22Rv1 (cell line): ENCODE measurements around the gene VPS52.

Source experiments
- H3K27ac ChIP-seq: fragments of 450-650 bp; 2 replicates; pipeline ENCODE4 v1.5.1; 2017
- ZFX ChIP-seq: fragments of 450-650 bp; IDR thresholded peaks from 2 replicates; pipeline ENCODE4 v1.6.1; 2017; ENCODE audit warnings: antibody characterized with exemption, borderline replicate concordance
- TF ChIP-seq, protein P1 (sequence below): fragments of 450-650 bp; IDR thresholded peaks from 2 replicates; pipeline ENCODE4 v1.5.1; 2017; ENCODE audit warnings: mild to moderate bottlenecking

Gene VPS52, protein sequence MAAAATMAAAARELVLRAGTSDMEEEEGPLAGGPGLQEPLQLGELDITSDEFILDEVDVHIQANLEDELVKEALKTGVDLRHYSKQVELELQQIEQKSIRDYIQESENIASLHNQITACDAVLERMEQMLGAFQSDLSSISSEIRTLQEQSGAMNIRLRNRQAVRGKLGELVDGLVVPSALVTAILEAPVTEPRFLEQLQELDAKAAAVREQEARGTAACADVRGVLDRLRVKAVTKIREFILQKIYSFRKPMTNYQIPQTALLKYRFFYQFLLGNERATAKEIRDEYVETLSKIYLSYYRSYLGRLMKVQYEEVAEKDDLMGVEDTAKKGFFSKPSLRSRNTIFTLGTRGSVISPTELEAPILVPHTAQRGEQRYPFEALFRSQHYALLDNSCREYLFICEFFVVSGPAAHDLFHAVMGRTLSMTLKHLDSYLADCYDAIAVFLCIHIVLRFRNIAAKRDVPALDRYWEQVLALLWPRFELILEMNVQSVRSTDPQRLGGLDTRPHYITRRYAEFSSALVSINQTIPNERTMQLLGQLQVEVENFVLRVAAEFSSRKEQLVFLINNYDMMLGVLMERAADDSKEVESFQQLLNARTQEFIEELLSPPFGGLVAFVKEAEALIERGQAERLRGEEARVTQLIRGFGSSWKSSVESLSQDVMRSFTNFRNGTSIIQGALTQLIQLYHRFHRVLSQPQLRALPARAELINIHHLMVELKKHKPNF

DNA sequence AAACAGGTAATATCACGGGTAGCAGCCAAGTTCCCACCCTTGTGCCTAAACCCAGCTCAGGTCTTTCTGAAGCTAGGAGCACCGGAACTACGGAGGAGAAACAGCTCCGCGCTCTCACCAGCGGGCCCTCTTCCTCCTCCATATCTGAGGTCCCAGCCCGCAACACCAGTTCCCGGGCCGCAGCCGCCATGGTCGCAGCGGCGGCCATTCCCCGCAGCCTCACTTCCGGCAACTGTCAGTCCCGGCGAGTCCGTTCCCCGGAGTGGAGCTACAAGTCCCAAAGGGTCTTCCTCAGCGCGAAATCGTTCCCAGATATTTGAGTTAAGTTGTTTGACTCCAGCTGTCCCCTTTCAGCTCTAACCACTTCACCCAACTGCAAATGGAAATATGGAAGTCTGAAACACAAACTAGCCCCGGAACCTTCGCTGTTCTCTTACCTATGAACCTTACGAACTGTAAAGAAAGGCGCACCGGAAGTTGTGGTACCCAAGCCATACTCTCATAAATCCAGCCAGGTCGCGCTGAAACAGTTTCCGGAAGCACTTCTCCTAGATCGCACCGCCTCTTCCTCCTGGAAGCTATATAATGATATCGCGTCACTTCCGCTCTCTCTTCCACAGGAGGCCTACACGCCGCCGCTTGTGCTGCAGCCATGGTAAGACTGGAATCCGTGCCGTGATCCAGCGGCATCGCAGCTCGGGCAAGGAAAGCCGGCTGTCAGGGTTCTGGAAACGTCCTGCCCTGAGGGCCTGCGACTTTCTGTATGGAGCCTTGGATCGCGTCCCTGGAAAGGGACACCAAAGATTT is at the start of gene VPS52, which contains the start of gene RPS18:
TSS of gene VPS52 (minus strand) at position 409 of the 807 bp plus-strand sequence. CDS start at position 208, 201 bp downstream.
TSS of gene RPS18 (plus strand) at position 608 of the 807 bp plus-strand sequence. CDS start at position 653, 45 bp downstream.
- TF ChIP-seq, protein P1, sequence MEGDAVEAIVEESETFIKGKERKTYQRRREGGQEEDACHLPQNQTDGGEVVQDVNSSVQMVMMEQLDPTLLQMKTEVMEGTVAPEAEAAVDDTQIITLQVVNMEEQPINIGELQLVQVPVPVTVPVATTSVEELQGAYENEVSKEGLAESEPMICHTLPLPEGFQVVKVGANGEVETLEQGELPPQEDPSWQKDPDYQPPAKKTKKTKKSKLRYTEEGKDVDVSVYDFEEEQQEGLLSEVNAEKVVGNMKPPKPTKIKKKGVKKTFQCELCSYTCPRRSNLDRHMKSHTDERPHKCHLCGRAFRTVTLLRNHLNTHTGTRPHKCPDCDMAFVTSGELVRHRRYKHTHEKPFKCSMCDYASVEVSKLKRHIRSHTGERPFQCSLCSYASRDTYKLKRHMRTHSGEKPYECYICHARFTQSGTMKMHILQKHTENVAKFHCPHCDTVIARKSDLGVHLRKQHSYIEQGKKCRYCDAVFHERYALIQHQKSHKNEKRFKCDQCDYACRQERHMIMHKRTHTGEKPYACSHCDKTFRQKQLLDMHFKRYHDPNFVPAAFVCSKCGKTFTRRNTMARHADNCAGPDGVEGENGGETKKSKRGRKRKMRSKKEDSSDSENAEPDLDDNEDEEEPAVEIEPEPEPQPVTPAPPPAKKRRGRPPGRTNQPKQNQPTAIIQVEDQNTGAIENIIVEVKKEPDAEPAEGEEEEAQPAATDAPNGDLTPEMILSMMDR = no peak

DNA sequence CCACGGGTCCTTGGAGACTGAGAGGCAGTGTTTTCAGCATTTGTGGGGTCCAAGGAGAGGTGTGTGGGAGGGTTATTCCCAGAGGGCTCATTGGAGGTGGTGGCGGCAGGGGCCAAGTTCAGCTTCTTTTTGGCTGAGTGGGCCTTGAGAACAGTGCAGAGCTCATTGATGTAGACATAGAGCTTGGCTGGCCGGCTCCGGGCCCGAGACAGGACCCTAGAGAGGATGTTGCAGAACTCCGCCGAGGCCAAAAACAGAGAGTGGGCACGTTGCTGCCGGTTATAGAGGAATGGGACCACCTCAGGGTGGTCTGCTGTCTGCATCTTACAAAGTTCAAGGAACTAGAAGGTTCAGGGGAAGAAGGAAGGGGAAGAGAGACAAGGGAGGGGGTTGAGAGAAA is 49.6 kb upstream of the VPS52 start:
- TF ChIP-seq ZFX = no peak
- TF ChIP-seq, protein P1 = no peak
- peak overlapping the region; percentile 98 for H3K27ac ChIP-seq

More for the DNA sequence above, at the start of gene VPS52, which contains the start of gene RPS18:
- peak within 1 kb of the TSS; percentile 93 for H3K27ac ChIP-seq

DNA sequence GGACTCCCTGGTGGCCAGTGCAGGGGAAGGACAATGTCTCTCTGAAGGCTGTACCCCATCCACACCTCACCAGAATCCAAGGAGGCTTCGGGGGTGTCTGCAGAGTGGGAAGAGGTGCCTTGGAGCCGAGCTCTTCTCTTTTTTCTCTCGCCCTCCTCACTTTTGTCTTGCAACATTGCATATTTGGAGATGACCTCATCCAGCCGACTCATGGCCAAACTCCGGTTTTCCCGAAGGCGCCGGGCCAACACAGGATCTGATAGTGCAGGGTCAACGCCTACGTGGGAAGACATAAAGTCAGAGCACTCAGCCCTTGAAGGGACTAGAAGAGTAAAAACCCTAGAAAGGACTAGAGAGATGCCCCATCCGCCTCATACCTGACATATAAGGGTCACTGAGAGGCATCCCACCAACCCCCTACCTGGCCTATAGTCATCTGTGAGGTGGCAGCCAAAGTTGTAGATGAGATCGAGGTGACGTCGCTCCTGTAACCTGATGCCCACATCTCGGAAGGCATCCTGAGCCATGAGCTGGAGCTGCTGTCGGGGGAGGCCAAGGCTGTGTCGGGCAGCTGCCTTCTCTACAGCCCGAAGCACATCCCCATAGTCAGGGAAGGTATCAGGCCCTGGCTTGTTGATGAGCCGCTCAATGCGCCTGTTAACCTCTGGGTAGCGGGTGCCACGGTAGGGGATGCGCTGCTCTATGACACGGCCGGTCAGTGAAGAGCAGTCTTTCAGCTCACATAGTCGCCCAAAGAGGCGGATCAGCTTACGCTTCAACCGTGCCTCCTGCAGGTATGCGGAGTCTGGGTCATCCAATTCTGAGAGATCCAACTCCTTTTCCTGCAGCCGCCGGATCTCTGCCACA is 48.9 kb upstream of the VPS52 start:
- TF ChIP-seq, protein P1 = no peak
- no peak for TF ChIP-seq ZFX
- H3K27ac ChIP-seq = peak overlapping the region; percentile 98

DNA sequence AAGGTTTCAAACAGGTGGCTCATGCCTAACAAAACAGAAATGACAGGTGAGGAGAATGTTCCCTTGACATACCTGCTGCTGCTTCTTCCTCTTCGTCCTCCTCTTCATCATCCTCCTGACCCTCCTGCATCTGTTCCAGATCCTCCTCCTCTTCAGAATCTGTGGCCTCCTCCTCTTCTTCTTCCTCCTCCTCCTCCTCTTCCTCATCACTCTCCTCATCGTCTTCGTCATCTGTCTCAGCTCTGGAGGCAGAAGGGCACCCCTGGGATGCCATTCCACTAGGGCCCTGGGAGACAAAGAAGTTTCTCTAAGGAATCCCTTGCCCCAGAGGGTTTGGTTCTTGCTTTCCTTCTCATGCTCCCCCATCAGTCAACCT is 48.3 kb upstream of the VPS52 start:
- TF ChIP-seq ZFX = no peak
- TF ChIP-seq, protein P1 = no peak
- H3K27ac ChIP-seq = peak overlapping the region; percentile 98

DNA sequence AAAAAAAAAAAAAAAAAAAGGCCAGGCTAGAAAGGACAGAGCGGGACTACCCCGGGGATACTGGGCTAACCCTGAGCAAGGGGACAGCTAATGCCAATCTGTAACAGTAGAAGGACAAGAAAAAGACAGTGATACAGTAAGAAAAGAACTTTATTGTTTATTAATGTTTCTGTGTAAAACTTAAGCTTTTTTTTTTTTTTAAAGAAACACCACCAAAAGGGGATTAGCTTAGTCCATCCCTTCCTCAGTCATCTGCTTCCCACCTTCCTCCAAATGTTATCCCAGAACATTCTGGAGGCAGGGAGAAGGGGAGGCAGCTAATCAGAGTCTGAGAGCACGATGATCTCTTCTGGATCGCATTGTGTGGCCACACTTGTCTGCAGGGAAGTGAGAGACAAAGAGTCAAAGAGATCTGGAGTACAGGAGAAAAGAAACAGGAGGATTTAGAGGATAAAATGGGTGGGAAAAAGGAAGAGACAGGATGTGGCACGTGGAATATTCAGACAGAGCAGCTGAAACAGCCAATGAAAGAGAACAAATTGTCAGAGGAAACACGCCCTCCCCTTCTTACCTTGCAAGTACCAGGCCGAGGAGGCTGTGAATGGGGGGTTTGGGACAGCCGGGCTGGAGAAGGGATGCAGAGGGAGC is 46.9 kb upstream of the VPS52 start:
- no peak for TF ChIP-seq ZFX
- TF ChIP-seq, protein P1 = no peak
- peak overlapping the region; percentile 98 for H3K27ac ChIP-seq
